ENCODE measurements around the gene ZNF175. TPM values are rescaled to one million over a fixed set of nuclear protein-coding genes. Genes with fewer than 3 reads are reported as not detected.

ZNF175 gene
- polyA plus RNA-seq, 1 of the 3 experiments (the other 2 are of a cell fraction): 3.1 TPM

- Histone ChIP-seq H3K9ac (no peak overlapping the region), H3K9me3 (no peaks in the 10 kb centered on the region), H3K79me2 (ENCODE audit: insufficient read depth) (no peaks in the 10 kb centered on the region), H3K9me2 (no peaks in the 10 kb centered on the region), H3K4me1 (ENCODE audit: control insufficient read depth in 1 of 2, insufficient read depth in 2 of 2, low read depth in 1 of 2, low read length in 1 of 2) (peaks cover 0 to 9% of the 10 kb centered on the region in 2 experiments; a peak in 1 of 4 replicates), H3K27me3 (ENCODE audit: insufficient read depth) (no peaks in the 10 kb centered on the region), H3K27ac (ENCODE audit: low read depth in 2 of 2, low read length in 1 of 2) (no peak overlapping the region), H3F3A (replicated peaks; ENCODE audit: insufficient read depth) (no peaks in the 10 kb centered on the region), H4K20me1 (ENCODE audit: insufficient read depth) (no peaks in the 10 kb centered on the region), H3K4me2 (no peak overlapping the region), H3K4me3 (ENCODE audit: low read depth in 2 of 2, low read length in 1 of 2) (no peak overlapping the region), H2AFZ (ENCODE audit: low read depth) (no peak overlapping the region), H3K36me3 (replicated peaks in 1 of 2; ENCODE audit: control insufficient read depth in 1 of 2, insufficient read depth in 2 of 2, low read length in 1 of 2) (no peaks in the 10 kb centered on the region)
- 88% methylated on average over 10 of the region's 10 CpGs for whole genome bisulfite sequencing (ENCODE audit: low lambda C conversion rate)
- no peak for DNase-seq
- ChIA-PET CTCF (interaction anchor here (1.6 kb wide), 1 partner anchor 58 kb away, joined by 6 read pairs; no protein-coding TSS in a partner anchor), POLR2A (no interaction called here)
- TF ChIP-seq GABPA (IDR thresholded peaks at IDR 0.05; ENCODE audit: low read depth) (no peak), MAX (IDR thresholded peaks at IDR 0.05; ENCODE audit: low read depth) (no peak), RXRA (IDR thresholded peaks at IDR 0.05; ENCODE audit: borderline replicate concordance, low read depth) (no peak), PBX3 (IDR thresholded peaks at IDR 0.05) (no peak), RFX5 (IDR thresholded peaks at IDR 0.05; ENCODE audit: low read length) (no peak), USF2 (IDR thresholded peaks at IDR 0.05; ENCODE audit: borderline replicate concordance, low read depth, low read length) (no peak), RAD21 (IDR thresholded peaks at IDR 0.05; ENCODE audit: low read length) (no peak), YY1 (IDR thresholded peaks at IDR 0.05; ENCODE audit: low read depth) (no peak)
Measured at GRCh38 chr19:51599084-51599483, 28.0 kb downstream of the ZNF175 start.

GRCh38 chr19:51600940-51601580 is 30.0 kb downstream of the ZNF175 start:
- Histone ChIP-seq H2AFZ (ENCODE audit: low read depth) (no peak overlapping the region), H3K9ac (no peak overlapping the region), H3K4me3 (ENCODE audit: low read depth in 2 of 2, low read length in 1 of 2) (no peak overlapping the region), H3K4me1 (ENCODE audit: control insufficient read depth in 1 of 2, insufficient read depth in 2 of 2, low read depth in 1 of 2, low read length in 1 of 2) (no peaks in the 10 kb centered on the region), H3K9me3 (no peaks in the 10 kb centered on the region), H3K27me3 (ENCODE audit: insufficient read depth) (no peaks in the 10 kb centered on the region), H3K79me2 (ENCODE audit: insufficient read depth) (no peaks in the 10 kb centered on the region), H3K27ac (ENCODE audit: low read depth in 2 of 2, low read length in 1 of 2) (no peak overlapping the region), H3K4me2 (no peak overlapping the region), H3F3A (replicated peaks; ENCODE audit: insufficient read depth) (no peaks in the 10 kb centered on the region), H3K9me2 (no peaks in the 10 kb centered on the region), H3K36me3 (replicated peaks in 1 of 2; ENCODE audit: control insufficient read depth in 1 of 2, insufficient read depth in 2 of 2, low read length in 1 of 2) (no peaks in the 10 kb centered on the region), H4K20me1 (ENCODE audit: insufficient read depth) (no peaks in the 10 kb centered on the region)
- CTCF ChIA-PET: no interaction called here
- no peak for DNase-seq
- POLR2A ChIA-PET: no interaction called here
- WGBS (ENCODE audit: low lambda C conversion rate): 85% methylated on average over 48 of the region's 59 CpGs
- TF ChIP-seq TEAD4 (IDR thresholded peaks at IDR 0.05; ENCODE audit: borderline replicate concordance, insufficient read depth) (no peak), USF1 (IDR thresholded peaks at IDR 0.05; ENCODE audit: borderline replicate concordance, low read depth) (no peak), FOSL2 (IDR thresholded peaks at IDR 0.05; ENCODE audit: borderline replicate concordance, low read depth) (no peak), GABPA (IDR thresholded peaks at IDR 0.05; ENCODE audit: low read depth) (no peak), SMC3 (IDR thresholded peaks at IDR 0.05; ENCODE audit: low read depth, low read length) (no peak), IRF3 (IDR thresholded peaks at IDR 0.05; ENCODE audit: low read depth, low read length) (no peak), MAX (IDR thresholded peaks at IDR 0.05; ENCODE audit: low read depth) (no peak)

Data from SK-N-SH (cell line).